K562 (cell line): ENCODE data around the gene DKK3. TPM values are rescaled to one million over a fixed set of nuclear protein-coding genes. Genes with fewer than 3 reads are reported as not detected.
A peak's percentile ranks its signal among the peaks of the same experiment; 100 is the strongest.

Experiments used
- ATAC-seq: fragments of 200-7000 bp; cut with Tn5 transposase; 3 replicates; pipeline ENCODE4 v1.9.1; 2020; ENCODE audit warnings: moderate library complexity
- BruUV-seq: library from RNA; stranded (reverse); fragments of 400-500 nt; replicated peaks from 2 replicates; lab custom pipeline; 2021; lab: Mats Ljungman, UMichigan
- CTCF ChIA-PET: fragments of 300-600 bp; formaldehyde crosslinking; extraction: SDS; loops from one replicate; lab custom pipeline; 2021; ENCODE audit warnings: low intra/inter-chr PET ratio; lab: Yijun Ruan, JAX
- POLR2A ChIA-PET: fragments of 300-600, 350-650 bp; sonication (Branson Sonifier 250); formaldehyde crosslinking; extraction: SDS; loops from one replicate; lab custom pipeline; 2021; ENCODE audit warnings: antibody characterized with exemption, inconsistent platforms; lab: Yijun Ruan, JAX
- DNase-seq, 4 experiments: peaks; one replicate each; pipeline versions ENCODE4 v3.0.0 to v3.0.0-alpha.2; 2011 to 2018; ENCODE audit warnings: low spot score in 3 of 4, mixed read lengths in 3 of 4; ENCODE audit errors: extremely low read depth in 1 of 4
- FAIRE-seq: peaks from 2 replicates; lab custom pipeline; 2011; peaks lifted over from hg19 to GRCh38; lab: Jason Lieb, UNC
- H2AFZ ChIP-seq: 2 replicates; pipeline ENCODE4 v1.6.0; 2011; ENCODE audit warnings: low read depth, low read length, control low read depth, inconsistent platforms
- H3K27ac ChIP-seq: fragments of 200-600 bp; 3 replicates; pipeline ENCODE4 v1.8.0; 2011; ENCODE audit warnings: low read depth, mild to moderate bottlenecking, control low read depth, inconsistent platforms, low read length, moderate library complexity, mixed read lengths; ENCODE audit errors: extremely low read depth
- H3K27me3 ChIP-seq, 2 experiments: fragments of 300-600 bp in 1 of 2; 2 replicates in 1 of 2; 3 replicates in 1 of 2; pipeline versions ENCODE4 v1.6.0 to v1.8.0; 2011; ENCODE audit warnings: inconsistent platforms in 2 of 2, low read length in 2 of 2, mild to moderate bottlenecking in 1 of 2, mixed read lengths in 1 of 2, moderate library complexity in 1 of 2; ENCODE audit not compliant: control insufficient read depth in 2 of 2, insufficient read depth in 2 of 2
- H3K36me3 ChIP-seq: fragments of 300-600 bp; 3 replicates; pipeline ENCODE4 v1.8.0; 2011; ENCODE audit warnings: mild to moderate bottlenecking, low read length, inconsistent platforms; ENCODE audit not compliant: control insufficient read depth, insufficient read depth
- H3K4me1 ChIP-seq, 2 experiments: fragments of 200-600 bp in 1 of 2; replicated peaks in 1 of 2; 2 replicates in 1 of 2; 3 replicates in 1 of 2; pipeline versions ENCODE4 v1.5.1 to v1.8.0; 2011; ENCODE audit warnings: inconsistent platforms in 2 of 2, low read length in 2 of 2, mild to moderate bottlenecking in 1 of 2, mixed read lengths in 1 of 2, moderate library complexity in 1 of 2; ENCODE audit not compliant: control insufficient read depth in 2 of 2, insufficient read depth in 2 of 2
- H3K4me2 ChIP-seq: 2 replicates; pipeline ENCODE4 v1.6.1; 2011; ENCODE audit warnings: low read length, control low read depth, inconsistent platforms, mixed read lengths; ENCODE audit not compliant: insufficient read depth
- H3K4me3 ChIP-seq: fragments of 200-600 bp; sonication (generic), shearing (Covaris generic); 2 replicates; pipeline ENCODE4 v1.5.1; 2016; ENCODE audit warnings: control low read depth, inconsistent platforms
- H3K79me2 ChIP-seq: fragments of 200-600 bp; 3 replicates; pipeline ENCODE4 v1.8.0; 2011; ENCODE audit warnings: low read length, inconsistent platforms; ENCODE audit not compliant: control insufficient read depth, insufficient read depth
- H3K9ac ChIP-seq, 2 experiments: 2 replicates each; pipeline versions ENCODE4 v1.6.0 to v1.6.1; 2011; ENCODE audit warnings: low read depth in 2 of 2, low read length in 2 of 2, control low read depth in 1 of 2, inconsistent platforms in 1 of 2, mild to moderate bottlenecking in 1 of 2, mixed read lengths in 1 of 2; ENCODE audit not compliant: insufficient read depth in 1 of 2
- H3K9me1 ChIP-seq: one replicate; pipeline ENCODE4 v1.6.0; 2011; ENCODE audit warnings: inconsistent platforms, mild to moderate bottlenecking, low read length, moderate library complexity; ENCODE audit not compliant: control insufficient read depth, insufficient read depth
- H3K9me3 ChIP-seq: replicated peaks from 2 replicates; pipeline ENCODE4 v1.5.1; 2011; ENCODE audit warnings: low read depth, low read length, inconsistent platforms; ENCODE audit not compliant: control insufficient read depth, insufficient read depth
- H4K20me1 ChIP-seq: replicated peaks from 2 replicates; pipeline ENCODE4 v1.6.1; 2011; ENCODE audit warnings: low read length, inconsistent platforms, mixed read lengths; ENCODE audit not compliant: control insufficient read depth, insufficient read depth
- C11orf30 ChIP-seq: fragments of 450-650 bp; IDR thresholded peaks from 2 replicates; pipeline ENCODE4 v1.6.1; 2016; ENCODE audit warnings: low read depth, mild to moderate bottlenecking
- CHD1 ChIP-seq: fragments of 200-600 bp; sonication (generic); IDR thresholded peaks from one replicate; pipeline ENCODE4 v1.6.1; 2012; ENCODE audit warnings: mild to moderate bottlenecking, moderate library complexity, low read length, inconsistent platforms
- CREB5 ChIP-seq: fragments of 250-450 bp; sonication (Bioruptor Pico); IDR thresholded peaks from 2 replicates; pipeline ENCODE4 v1.5.0; 2020; ENCODE audit warnings: mild to moderate bottlenecking
- E2F6 ChIP-seq, 2 experiments: IDR thresholded peaks; 2 replicates each; pipeline ENCODE4 v1.6.1; 2011; ENCODE audit warnings: borderline replicate concordance in 1 of 2, control low read depth in 1 of 2, low read depth in 1 of 2, low read length in 1 of 2, mild to moderate bottlenecking in 1 of 2, mixed read lengths in 1 of 2, moderate library complexity in 1 of 2; ENCODE audit not compliant: insufficient read depth in 1 of 2, insufficient read length in 1 of 2, poor library complexity in 1 of 2, severe bottlenecking in 1 of 2; ENCODE audit errors: extremely low read depth in 1 of 2
- GABPB2 ChIP-seq: fragments of 250-450 bp; sonication (Bioruptor Pico); conservative IDR thresholded peaks from 2 replicates; pipeline ENCODE4 v1.5.1; 2021; ENCODE audit warnings: mild to moderate bottlenecking
- HMG20A ChIP-seq: fragments of 450-650 bp; formaldehyde crosslinking; conservative IDR thresholded peaks from 2 replicates; pipeline ENCODE4 v1.4.0; 2020; ENCODE audit warnings: mild to moderate bottlenecking, mixed read lengths
- ID3 ChIP-seq, 2 experiments: fragments of 250-450 bp in 1 of 2; fragments of 450-650 bp in 1 of 2; sonication (Bioruptor Pico) in 1 of 2; IDR thresholded peaks; 2 replicates each; pipeline versions ENCODE4 v1.6.1 to v1.8.0; 2016 to 2021; ENCODE audit warnings: mild to moderate bottlenecking in 2 of 2, moderate library complexity in 2 of 2, missing compliant biosample characterization in 1 of 2, missing genetic modification characterization in 1 of 2
- KDM2B ChIP-seq: fragments of 250-450 bp; sonication (Bioruptor Pico); IDR thresholded peaks from 2 replicates; pipeline ENCODE4 v1.8.0; 2021; ENCODE audit warnings: mild to moderate bottlenecking, moderate library complexity
- MAFK ChIP-seq: IDR thresholded peaks from 2 replicates; pipeline ENCODE4 v1.6.1; 2011; ENCODE audit warnings: low read length, improper control_type of control experiment
- NELFE ChIP-seq: IDR thresholded peaks from 2 replicates; pipeline ENCODE4 v1.6.1; 2011; ENCODE audit warnings: mild to moderate bottlenecking; ENCODE audit not compliant: insufficient read depth, insufficient read length
- NR2F6 ChIP-seq: fragments of 450-650 bp; formaldehyde crosslinking; IDR thresholded peaks from 2 replicates; pipeline ENCODE4 v1.4.0; 2020; ENCODE audit warnings: mild to moderate bottlenecking
- PTBP1 ChIP-seq: fragments of 200-400 bp; formaldehyde crosslinking; IDR thresholded peaks from 2 replicates; pipeline ENCODE4 v1.6.1; 2017; ENCODE audit warnings: low read depth, low read length
- SRSF1 ChIP-seq: fragments of 200-400 bp; formaldehyde crosslinking; IDR thresholded peaks from 2 replicates; pipeline ENCODE4 v1.6.1; 2017; ENCODE audit warnings: mild to moderate bottlenecking, low read depth, low read length, moderate library complexity
- ZNF133 ChIP-seq: fragments of 250-450 bp; sonication (Bioruptor Pico); IDR thresholded peaks from 2 replicates; pipeline ENCODE4 v1.4.0; 2020; ENCODE audit warnings: mild to moderate bottlenecking
- ZNF184 ChIP-seq: sonication (generic); formaldehyde crosslinking; IDR thresholded peaks from 2 replicates; pipeline ENCODE4 v1.5.0; 2020; ENCODE audit warnings: missing genetic modification reagents
- ZNF518B ChIP-seq: fragments of 250-450 bp; sonication (Bioruptor Pico); IDR thresholded peaks from 2 replicates; pipeline ENCODE4 v1.5.0; 2021; ENCODE audit warnings: mild to moderate bottlenecking, moderate library complexity
- ZNF668 ChIP-seq: fragments of 250-450 bp; sonication (Bioruptor Pico); IDR thresholded peaks from 2 replicates; pipeline ENCODE4 v1.8.0; 2022; ENCODE audit warnings: mild to moderate bottlenecking, inconsistent platforms
- WGBS: fragments of 100-300 bp; shearing (Covaris generic); methylation state at CpG from one replicate; pipeline ENCODE4 v1.1.6; 2016; ENCODE audit warnings: low coverage, mixed read lengths; ENCODE audit not compliant: insufficient coverage; ENCODE audit errors: missing lambda C conversion rate; 5-methylcytosine and 5-hydroxymethylcytosine counted together
- in situ Hi-C: fragments of 300-500 bp; cut with MboI; formaldehyde crosslinking; loops from 4 replicates; pipeline ENCODE4 v1.15.0; 2018; ENCODE audit warnings: inconsistent platforms, mixed read lengths
- intact Hi-C: fragments of 100-400 bp; cut with micrococcal nuclease; formaldehyde crosslinking; loops from 2 replicates; pipeline ENCODE4 v1.14.2; 2022
- polyA plus RNA-seq, 8 experiments: library from polyadenylated mRNA; depleted of rRNA in 4 of 8; stranded (reverse) in 5 of 8; unstranded in 3 of 8; fragments of >200 nt; fragmentation: Nextera tagmentation in 2 of 8; fragmentation: Illumina TruSeq in 1 of 8; extraction: Ambion mirVana in 2 of 8; extraction: Trizol in 1 of 8; gene quantifications; 2 replicates each; pipeline versions ENCODE4 v1.2.1 to v1.2.3, GENCODE V29; 2011 to 2014; ENCODE audit warnings: inconsistent platforms in 1 of 8, missing spikeins in 1 of 8
- total RNA-seq, 7 experiments: library from RNA; depleted of rRNA in 6 of 7; stranded (reverse); fragments of >200 nt in 6 of 7; fragmentation: Illumina TruSeq in 2 of 7; extraction: Trizol in 2 of 7; gene quantifications; 2 replicates each; pipeline versions ENCODE4 v1.2.1 to v1.2.3, GENCODE V29; 2011 to 2021; ENCODE audit warnings: low replicate concordance in 1 of 7

The DKK3 gene
- total and polyA plus RNA-seq, 9 of the 15 experiments (the other 6 are each of a cell fraction or from before 2014, with no cell fraction given) = 0.14 to 0.85 (median 0.38) TPM; not detected in 6

GRCh38 chr11:11929920-11930319 is 78.5 kb downstream of the DKK3 start:
- Histone ChIP-seq H3K4me2 (no peak overlapping the region), H3K79me2 (no peaks in the 10 kb centered on the region), H3K9me3 (no peaks in the 10 kb centered on the region; the same call in 1 of the 2 replicates), H4K20me1 (no peaks in the 10 kb centered on the region), H3K4me3 (no peak overlapping the region), H3K27me3 (no peaks in the 10 kb centered on the region), H3K9ac (no peak overlapping the region), H3K4me1 (no peaks in the 10 kb centered on the region), H3K9me1 (no peaks in the 10 kb centered on the region), H3K27ac (no peak overlapping the region), H2AFZ (no peak overlapping the region), H3K36me3 (peaks cover 52% of the 10 kb centered on the region)
- WGBS = 81% methylated on average over 2 of the region's 2 CpGs
- intact Hi-C loops (no loop called here), in situ Hi-C loops (no loop called here)
- BruUV-seq = no TSS peak
- DNase-seq (no peak), FAIRE-seq (no peak), ATAC-seq (no peak)
- ChIA-PET CTCF (interaction anchor here (1.8 kb wide), 1 partner anchor 352 kb away, joined by 5 read pairs; no protein-coding TSS in a partner anchor), POLR2A (no interaction called here)
- TF ChIP-seq ZNF668 (CRISPR knock-in tag) (no peak), GABPB2 (CRISPR knock-in tag) (no peak), PTBP1 (no peak), CHD1 (no peak), HMG20A (CRISPR knock-in tag) (no peak), C11orf30 (peak; percentile 55), ZNF184 (CRISPR knock-in tag) (no peak), ZNF133 (CRISPR knock-in tag) (no peak), SRSF1 (no peak), NELFE (no peak), ID3 (CRISPR knock-in tag; IDR thresholded peaks at IDR 0.05) (no peak), ID3 (tag; IDR thresholded peaks at IDR 0.05) (no peak), ZNF518B (CRISPR knock-in tag) (no peak), NR2F6 (CRISPR knock-in tag) (no peak), KDM2B (no peak), CREB5 (no peak), E2F6 (IDR thresholded peaks at IDR 0.05; ENCODE audit: borderline replicate concordance in 1 of 2, extremely low read depth in 1 of 2, insufficient read depth in 1 of 2, insufficient read length in 1 of 2, low read depth in 1 of 2, low read length in 1 of 2, poor library complexity in 1 of 2, severe bottlenecking in 1 of 2) (no peak), MAFK (peak; percentile 64; the same call in 1 of the 2 replicates)
